GM23248 (cell line): Measurements from ENCODE around the gene PDE3B. TPM values are rescaled to one million over a fixed set of nuclear protein-coding genes. Genes with fewer than 3 reads are reported as not detected.
"Not testable (repeated sequence)": the region's sequence is repeated elsewhere in the genome, so short reads cannot be mapped to it uniquely, and the experiment has no call there.

Experiments used
- DNase-seq: peaks from one replicate; pipeline ENCODE4 v3.0.0-alpha.2; 2015
- H2AFZ ChIP-seq: fragments of 200-600 bp; sonication (generic); 2 replicates; pipeline ENCODE4 v1.6.1; 2016; ENCODE audit warnings: antibody characterized with exemption
- H3F3A ChIP-seq: fragments of 200-600 bp; sonication (generic); 2 replicates; pipeline ENCODE4 v1.6.1; 2016; ENCODE audit warnings: mild to moderate bottlenecking, antibody characterized with exemption, mixed run types; ENCODE audit not compliant: insufficient read depth
- H3K27ac ChIP-seq: fragments of 200-600 bp; sonication (generic); 2 replicates; pipeline ENCODE4 v1.5.1; 2016; ENCODE audit warnings: mild to moderate bottlenecking
- H3K27me3 ChIP-seq: fragments of 200-600 bp; sonication (generic); replicated peaks from 2 replicates; pipeline ENCODE4 v1.6.1; 2016; ENCODE audit warnings: mild to moderate bottlenecking; ENCODE audit not compliant: insufficient read depth
- H3K36me3 ChIP-seq: fragments of 200-600 bp; sonication (generic); 2 replicates; pipeline ENCODE4 v1.6.1; 2016; ENCODE audit warnings: low read depth, mild to moderate bottlenecking
- H3K4me1 ChIP-seq: fragments of 200-600 bp; sonication (generic); 2 replicates; pipeline ENCODE4 v1.6.1; 2016; ENCODE audit warnings: mild to moderate bottlenecking; ENCODE audit not compliant: insufficient read depth
- H3K4me2 ChIP-seq: fragments of 200-600 bp; sonication (generic); one replicate; pipeline ENCODE4 v1.6.1; 2016; ENCODE audit warnings: mild to moderate bottlenecking; ENCODE audit not compliant: unreplicated experiment
- H3K4me3 ChIP-seq: fragments of 200-600 bp; sonication (generic); 2 replicates; pipeline ENCODE4 v1.5.1; 2016; ENCODE audit warnings: mild to moderate bottlenecking
- H3K79me2 ChIP-seq: fragments of 200-600 bp; sonication (generic); 2 replicates; pipeline ENCODE4 v1.6.1; 2016; ENCODE audit warnings: mild to moderate bottlenecking; ENCODE audit not compliant: insufficient read depth
- H3K9ac ChIP-seq: fragments of 200-600 bp; sonication (generic); 2 replicates; pipeline ENCODE4 v1.6.1; 2016; ENCODE audit warnings: mild to moderate bottlenecking
- H3K9me2 ChIP-seq: fragments of 200-600 bp; sonication (generic); 2 replicates; pipeline ENCODE4 v1.6.1; 2016; ENCODE audit warnings: mixed run types, mild to moderate bottlenecking, moderate library complexity; ENCODE audit not compliant: insufficient read depth
- H3K9me3 ChIP-seq: fragments of 200-600 bp; sonication (generic); one replicate; pipeline ENCODE4 v1.6.1; 2017; ENCODE audit warnings: low read depth
- H4K20me1 ChIP-seq: fragments of 200-600 bp; sonication (generic); 2 replicates; pipeline ENCODE4 v1.6.0; 2016; ENCODE audit not compliant: insufficient read depth
- EZH2 ChIP-seq: fragments of 200-600 bp; sonication (generic); IDR thresholded peaks from 2 replicates; pipeline ENCODE4 v1.6.1; 2018; ENCODE audit warnings: antibody characterized with exemption, mild to moderate bottlenecking; ENCODE audit not compliant: insufficient read depth, poor library complexity, severe bottlenecking
- EZH2phosphoT487 ChIP-seq: fragments of 200-600 bp; sonication (generic); IDR thresholded peaks from 2 replicates; pipeline ENCODE4 v1.6.1; 2018; ENCODE audit warnings: antibody characterized with exemption, moderate library complexity, mild to moderate bottlenecking, low read depth; ENCODE audit not compliant: insufficient read depth
- WGBS, 2 experiments: methylation state at CpG; one replicate each; pipeline ENCODE4 v1.1.6; 2015 to 2017; ENCODE audit warnings: low lambda C conversion rate in 2 of 2, low coverage in 1 of 2; ENCODE audit errors: missing lambda C conversion rate in 2 of 2; 5-methylcytosine and 5-hydroxymethylcytosine counted together
- in situ Hi-C: fragments of 300-500 bp; cut with MboI; formaldehyde crosslinking; loops from 2 replicates; pipeline ENCODE4 v1.15.0; 2020
- polyA plus RNA-seq: library from polyadenylated mRNA; unstranded; fragments of >200 nt; fragmentation: Nextera tagmentation; extraction: Ambion mirVana; gene quantifications from 2 replicates; pipeline ENCODE4 v1.2.1, GENCODE V29; 2016
- total RNA-seq: library from RNA; depleted of rRNA; stranded (reverse); fragments of >200 nt; shearing (Covaris generic); gene quantifications from 2 replicates; pipeline ENCODE4 v1.2.3, GENCODE V29; 2014

Gene PDE3B
- total and polyA plus RNA-seq, 2 experiments from 2014 or later, result not detected

DNA sequence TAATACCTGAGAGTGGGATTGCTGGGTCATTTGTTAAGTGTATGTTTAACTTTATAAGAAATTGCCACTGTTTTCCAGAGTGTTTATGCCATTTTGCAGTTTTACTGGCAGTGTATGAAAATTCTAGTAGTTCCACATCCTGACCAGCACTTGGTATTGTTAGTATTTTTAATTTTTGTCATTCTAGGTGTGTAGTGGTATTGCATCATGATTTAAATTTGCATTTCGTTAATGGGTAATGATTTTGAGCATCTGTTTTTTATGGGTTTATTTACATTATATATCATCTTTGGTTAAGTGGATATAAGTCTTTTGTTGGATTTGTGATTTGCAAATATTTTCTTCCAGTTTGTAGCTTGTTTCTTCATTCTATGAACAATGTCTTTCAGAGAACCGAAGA, 34.7 kb downstream of the PDE3B start:
- in situ Hi-C loops, result no loop called here
- H2AFZ ChIP-seq, result no peak overlapping the region
- no peak overlapping the region for H3K9ac ChIP-seq
- H3K4me2 ChIP-seq, result no peak overlapping the region
- H3K9me3 ChIP-seq, result no peaks in the 10 kb centered on the region
- no peak overlapping the region for H3K4me3 ChIP-seq
- no peak for TF ChIP-seq EZH2phosphoT487
- TF ChIP-seq EZH2, result no peak
- 79% methylated on average over 2 of the region's 2 CpGs for WGBS, 2 experiments
- peaks cover 2% of the 10 kb centered on the region; the same call in 1 of the 2 replicates for H3F3A ChIP-seq
- H3K9me2 ChIP-seq, result no peaks in the 10 kb centered on the region
- no peak for DNase-seq
- H4K20me1 ChIP-seq, result no peaks in the 10 kb centered on the region
- H3K27ac ChIP-seq, result no peak overlapping the region
- no peaks in the 10 kb centered on the region for H3K36me3 ChIP-seq
- 0 out of 2 replicates have a peak, but pooled peaks cover 6% of the 10 kb centered on the region for H3K4me1 ChIP-seq
- no peaks in the 10 kb centered on the region for H3K27me3 ChIP-seq
- no peaks in the 10 kb centered on the region for H3K79me2 ChIP-seq

DNA sequence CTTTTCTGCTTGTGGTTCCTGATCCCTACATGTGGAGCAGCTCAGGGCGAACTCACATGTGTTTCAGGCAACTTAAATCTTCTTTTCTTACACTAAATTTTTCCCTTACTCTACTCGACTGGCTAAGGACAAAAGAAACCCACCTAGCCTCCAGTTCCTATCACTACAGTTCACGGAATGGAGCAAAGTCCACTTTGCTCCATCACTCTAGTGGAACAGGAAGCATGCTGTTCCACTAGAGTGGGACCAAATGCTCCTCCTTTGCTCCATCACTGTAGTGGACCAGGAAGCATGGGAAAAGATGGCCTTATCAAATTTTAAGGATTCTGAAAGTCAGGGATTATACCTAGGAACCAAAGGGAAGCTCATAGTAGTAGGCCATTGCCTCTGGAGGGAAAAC, 36.1 kb downstream of the PDE3B start:
- H3K4me1 ChIP-seq, result no peaks in the 10 kb centered on the region
- 46 to 49% methylated on average over 3 of the region's 3 CpGs for WGBS, 2 experiments
- no peak overlapping the region for H3K9ac ChIP-seq
- H3K9me2 ChIP-seq, result no peaks in the 10 kb centered on the region
- no peaks in the 10 kb centered on the region for H4K20me1 ChIP-seq
- H3K79me2 ChIP-seq, result no peaks in the 10 kb centered on the region
- DNase-seq, result no peak
- H3F3A ChIP-seq, result no peaks in the 10 kb centered on the region
- TF ChIP-seq EZH2, result no peak
- TF ChIP-seq EZH2phosphoT487, result no peak
- H3K4me3 ChIP-seq, result no peak overlapping the region
- H3K9me3 ChIP-seq, result no peaks in the 10 kb centered on the region
- H2AFZ ChIP-seq, result no peak overlapping the region
- H3K27me3 ChIP-seq, result no peaks in the 10 kb centered on the region
- no peak overlapping the region for H3K4me2 ChIP-seq
- no peaks in the 10 kb centered on the region for H3K36me3 ChIP-seq
- in situ Hi-C loops, result no loop called here
- H3K27ac ChIP-seq, result no peak overlapping the region

DNA sequence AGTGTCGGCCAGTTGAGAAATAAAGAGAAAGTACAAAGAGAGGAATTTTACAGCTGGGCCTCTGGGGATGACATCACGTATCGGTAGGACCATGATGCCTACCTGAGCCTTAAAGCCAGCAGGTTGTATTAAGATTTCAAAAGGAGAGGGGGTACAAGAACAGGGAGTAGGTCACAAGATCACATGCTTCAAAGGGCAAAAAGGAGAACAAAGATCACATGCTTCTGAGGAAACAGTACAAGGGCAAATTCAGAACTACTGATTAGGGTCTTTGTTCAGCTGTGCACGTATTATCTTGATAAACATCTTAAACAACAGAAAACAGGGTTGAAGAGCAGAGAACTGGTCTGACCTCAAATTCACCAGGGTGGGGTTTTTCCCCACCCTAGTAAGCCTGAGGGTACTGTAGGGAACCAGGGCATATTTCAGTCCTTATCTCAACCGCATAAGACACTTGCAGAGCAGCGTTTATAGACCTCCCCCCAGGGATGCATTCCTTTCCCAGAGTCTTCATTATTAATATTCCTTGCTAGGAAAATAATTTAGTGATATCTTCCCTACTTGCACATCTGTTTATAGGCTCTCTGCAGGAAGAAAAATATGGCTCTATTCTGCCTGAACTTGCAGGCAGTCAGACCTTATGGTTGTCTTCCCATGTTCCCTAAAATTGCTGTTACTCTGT, 40.8 kb downstream of the PDE3B start:
- in situ Hi-C loops, result not testable (repeated sequence)
- WGBS, 2 experiments, result 56 to 62% methylated on average over 6 of the region's 6 CpGs

DNA sequence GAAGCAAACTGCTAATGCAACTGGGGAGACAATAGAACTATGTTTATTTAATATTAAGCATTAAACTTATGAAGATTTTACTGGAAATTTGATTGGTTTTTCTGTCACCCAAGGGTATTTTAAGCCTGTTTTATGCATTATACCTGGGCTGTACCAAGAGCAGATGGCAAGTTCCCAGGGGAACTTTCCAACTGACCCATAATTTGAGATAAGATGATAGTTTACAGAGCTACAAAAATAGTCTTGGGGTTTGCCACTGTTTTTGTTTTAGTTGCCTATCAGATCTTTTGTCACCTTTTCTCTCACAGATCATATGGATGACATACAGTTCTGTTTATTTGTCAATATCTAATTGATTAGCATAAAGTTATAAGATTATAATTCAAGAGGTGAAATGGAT, 43.9 kb downstream of the PDE3B start:
- TF ChIP-seq EZH2 (no peak), EZH2phosphoT487 (no peak)
- no peaks in the 10 kb centered on the region for H3K79me2 ChIP-seq
- H3K4me3 ChIP-seq, result no peak overlapping the region
- no peaks in the 10 kb centered on the region for H3K9me2 ChIP-seq
- H3K36me3 ChIP-seq, result no peaks in the 10 kb centered on the region
- H3K4me2 ChIP-seq, result no peak overlapping the region
- DNase-seq, result no peak
- H4K20me1 ChIP-seq, result no peaks in the 10 kb centered on the region
- no peak overlapping the region for H3K9ac ChIP-seq
- H3K4me1 ChIP-seq, result no peaks in the 10 kb centered on the region
- no peaks in the 10 kb centered on the region for H3F3A ChIP-seq
- H2AFZ ChIP-seq, result no peak overlapping the region
- H3K27me3 ChIP-seq, result no peaks in the 10 kb centered on the region
- no peaks in the 10 kb centered on the region for H3K9me3 ChIP-seq
- in situ Hi-C loops, result no loop called here
- H3K27ac ChIP-seq, result no peak overlapping the region

More for the DNA sequence above, 40.8 kb downstream of the PDE3B start:
- not testable (repeated sequence) for H3K27ac ChIP-seq, H3K27me3 ChIP-seq, H3K4me1 ChIP-seq, H2AFZ ChIP-seq, H3K79me2 ChIP-seq, H3F3A ChIP-seq, H4K20me1 ChIP-seq, H3K4me3 ChIP-seq, DNase-seq, H3K9ac ChIP-seq, H3K4me2 ChIP-seq, H3K9me2 ChIP-seq, H3K9me3 ChIP-seq, H3K36me3 ChIP-seq
